Fibroblast of lung (primary cell): ENCODE measurements around the gene RAI1. TPM values are rescaled to one million over a fixed set of nuclear protein-coding genes. Genes with fewer than 3 reads are reported as not detected.
"Not testable (repeated sequence)": the region's sequence is repeated elsewhere in the genome, so short reads cannot be mapped to it uniquely, and the experiment has no call there.

Experiments used
- DNase-seq, 2 donors: peaks; one replicate each; pipeline versions ENCODE4 v3.0.0 to v3.0.0-alpha.2; 2010; ENCODE audit warnings: low read depth in 2 of 2
- H2AFZ ChIP-seq: 2 replicates; pipeline ENCODE4 v1.5.1; 2012; ENCODE audit warnings: low read length, control low read depth, inconsistent platforms
- H3K27ac ChIP-seq: 2 replicates; pipeline ENCODE4 v1.5.1; 2011; ENCODE audit warnings: low read length, control low read depth; ENCODE audit not compliant: insufficient read depth
- H3K27me3 ChIP-seq: 2 replicates; pipeline ENCODE4 v1.5.1; 2011; ENCODE audit warnings: mild to moderate bottlenecking, low read length; ENCODE audit not compliant: control insufficient read depth, insufficient read depth
- H3K36me3 ChIP-seq: 2 replicates; pipeline ENCODE4 v1.5.1; 2011; ENCODE audit warnings: low read length; ENCODE audit not compliant: control insufficient read depth, insufficient read depth
- H3K4me1 ChIP-seq: 2 replicates; pipeline ENCODE4 v1.5.1; 2011; ENCODE audit warnings: low read length; ENCODE audit not compliant: control insufficient read depth, insufficient read depth; ENCODE audit errors: extremely low read depth
- H3K4me2 ChIP-seq: 2 replicates; pipeline ENCODE4 v1.5.1; 2011; ENCODE audit warnings: low read length, control low read depth; ENCODE audit not compliant: insufficient read depth; ENCODE audit errors: extremely low read depth
- H3K4me3 ChIP-seq, 4 experiments: fragments of 200-600 bp in 1 of 4; sonication (generic) in 1 of 4; replicated peaks in 1 of 4; 2 replicates each; pipeline ENCODE4 v1.5.1; 2011 to 2016; ENCODE audit warnings: low read length in 4 of 4, low read depth in 3 of 4, mild to moderate bottlenecking in 3 of 4, control low read depth in 2 of 4, inconsistent platforms in 1 of 4, mixed read lengths in 1 of 4; ENCODE audit not compliant: insufficient read depth in 1 of 4; ENCODE audit errors: control extremely low read depth in 1 of 4
- H3K79me2 ChIP-seq: 2 replicates; pipeline ENCODE4 v1.5.1; 2012; ENCODE audit warnings: mild to moderate bottlenecking, low read length, inconsistent platforms; ENCODE audit not compliant: control insufficient read depth, insufficient read depth
- H3K9ac ChIP-seq: 2 replicates; pipeline ENCODE4 v1.5.1; 2011; ENCODE audit warnings: mild to moderate bottlenecking, low read length, control low read depth; ENCODE audit not compliant: insufficient read depth
- H3K9me3 ChIP-seq: 2 replicates; pipeline ENCODE4 v1.5.1; 2012; ENCODE audit warnings: low read depth, low read length; ENCODE audit not compliant: control insufficient read depth, insufficient read depth
- H4K20me1 ChIP-seq: 2 replicates; pipeline ENCODE4 v1.5.1; 2011; ENCODE audit warnings: low read length; ENCODE audit not compliant: control insufficient read depth, insufficient read depth; ENCODE audit errors: extremely low read depth
- CTCF ChIP-seq, 2 donors: IDR thresholded peaks in 1 of 2; conservative IDR thresholded peaks in 1 of 2; 1 replicate in 1 of 2; 2 replicates in 1 of 2; pipeline ENCODE4 v1.5.1; 2011 to 2012; ENCODE audit warnings: low read length in 2 of 2, control low read depth in 1 of 2, inconsistent platforms in 1 of 2, low read depth in 1 of 2, mild to moderate bottlenecking in 1 of 2
- EZH2 ChIP-seq: IDR thresholded peaks from 2 replicates; pipeline ENCODE4 v1.5.1; 2012; ENCODE audit warnings: low read length, control low read depth, mild to moderate bottlenecking; ENCODE audit errors: missing control alignments
- polyA plus RNA-seq, 2 donors: library from polyadenylated mRNA; depleted of rRNA in 1 of 2; stranded (reverse) in 1 of 2; unstranded in 1 of 2; fragments of >200 nt; gene quantifications; 2 replicates each; pipeline ENCODE4 v1.2.1, GENCODE V29; 2011 to 2012; ENCODE audit warnings: missing spikeins in 1 of 2
- total RNA-seq: library from RNA; depleted of rRNA; stranded (reverse); fragments of >200 nt; gene quantifications from 2 replicates; pipeline ENCODE4 v1.2.1, GENCODE V29; 2014

Gene RAI1
- total and polyA plus RNA-seq, 2 donors (not counting 1 experiment from before 2014, with no cell fraction given) = 2.1 to 6.6 TPM

GRCh38 chr17:17806035-17806434 lies 124.8 kb downstream of the RAI1 start:
- no peak overlapping the region for H3K9ac ChIP-seq
- no peaks in the 10 kb centered on the region for H3K27me3 ChIP-seq
- no peaks in the 10 kb centered on the region for H4K20me1 ChIP-seq
- no peak overlapping the region for H3K4me3 ChIP-seq
- H3K4me2 ChIP-seq = no peak overlapping the region
- H3K36me3 ChIP-seq = peaks cover 18% of the 10 kb centered on the region
- TF ChIP-seq CTCF (conservative IDR thresholded peaks at IDR 0.05 in 1 of 2, IDR thresholded peaks at IDR 0.05 in 1 of 2; ENCODE audit: low read depth in 1 of 2, low read length in 2 of 2) = no peak
- TF ChIP-seq EZH2 = no peak
- H3K9me3 ChIP-seq = no peaks in the 10 kb centered on the region
- no peak overlapping the region for H2AFZ ChIP-seq
- H3K27ac ChIP-seq = no peak overlapping the region
- H3K4me1 ChIP-seq = no peaks in the 10 kb centered on the region
- DNase-seq = no peak
- no peaks in the 10 kb centered on the region for H3K79me2 ChIP-seq

GRCh38 chr17:17806611-17807274 lies 125.5 kb downstream of the RAI1 start:
- Histone ChIP-seq H3K4me1 (peaks cover 3% of the 10 kb centered on the region), H3K9me3 (no peaks in the 10 kb centered on the region), H2AFZ (no peak overlapping the region), H4K20me1 (no peaks in the 10 kb centered on the region), H3K27ac (no peak overlapping the region), H3K4me3 (no peak overlapping the region), H3K27me3 (no peaks in the 10 kb centered on the region), H3K36me3 (peaks cover 21% of the 10 kb centered on the region), H3K4me2 (no peak overlapping the region), H3K79me2 (no peaks in the 10 kb centered on the region), H3K9ac (no peak overlapping the region)
- DNase-seq = no peak
- TF ChIP-seq EZH2 (no peak), CTCF (conservative IDR thresholded peaks at IDR 0.05 in 1 of 2, IDR thresholded peaks at IDR 0.05 in 1 of 2; ENCODE audit: low read depth in 1 of 2, low read length in 2 of 2) (no peak)

DNA sequence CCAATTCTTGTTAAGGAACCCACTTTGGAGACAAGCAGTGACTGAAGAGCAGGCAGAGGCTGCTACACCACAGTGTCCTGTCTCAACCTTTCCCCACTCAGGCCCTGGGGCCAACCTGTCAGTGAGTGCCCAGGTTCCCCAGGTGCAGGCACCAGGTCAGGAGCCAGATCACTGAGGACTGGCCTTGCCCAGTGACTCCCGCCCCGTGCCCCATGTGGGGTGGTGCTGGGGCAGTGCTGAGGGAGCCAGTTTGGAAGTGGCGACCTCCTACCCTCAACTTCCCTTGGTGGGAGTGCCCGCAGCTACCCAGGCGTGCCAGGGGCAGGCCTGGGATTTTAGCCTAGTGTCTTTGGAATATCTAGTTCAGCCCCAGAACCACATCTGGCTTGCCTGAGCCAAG lies 126.2 kb downstream of the RAI1 start:
- no peak overlapping the region for H3K4me3 ChIP-seq
- peaks cover 23% of the 10 kb centered on the region for H3K36me3 ChIP-seq
- H3K27me3 ChIP-seq = no peaks in the 10 kb centered on the region
- H3K79me2 ChIP-seq = no peaks in the 10 kb centered on the region
- H3K27ac ChIP-seq = no peak overlapping the region
- H3K9ac ChIP-seq = no peak overlapping the region
- H3K4me2 ChIP-seq = no peak overlapping the region
- no peak for DNase-seq
- peaks cover 8% of the 10 kb centered on the region for H3K4me1 ChIP-seq
- no peaks in the 10 kb centered on the region for H3K9me3 ChIP-seq
- no peak overlapping the region for H2AFZ ChIP-seq
- TF ChIP-seq CTCF (conservative IDR thresholded peaks at IDR 0.05 in 1 of 2, IDR thresholded peaks at IDR 0.05 in 1 of 2; ENCODE audit: low read depth in 1 of 2, low read length in 2 of 2) = no peak
- TF ChIP-seq EZH2 = no peak
- no peaks in the 10 kb centered on the region for H4K20me1 ChIP-seq

DNA sequence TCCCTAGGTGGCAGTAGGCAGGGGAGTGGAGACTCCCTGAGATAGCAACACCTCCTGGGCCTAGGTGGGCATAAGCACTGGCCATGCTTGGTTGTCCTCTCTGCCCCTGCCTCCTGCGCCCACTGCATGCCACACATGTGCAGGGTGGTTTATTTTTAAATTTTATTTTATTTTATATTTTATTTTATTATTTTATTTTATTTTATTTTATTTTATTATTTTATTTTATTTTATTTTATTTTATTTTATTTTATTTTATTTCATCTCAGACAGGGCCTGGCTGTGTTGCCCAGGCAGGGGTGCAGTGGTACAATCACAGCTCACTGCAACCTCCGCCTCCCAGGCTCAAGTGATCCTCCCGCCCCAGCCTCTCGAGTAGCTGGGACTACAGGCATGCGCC lies 126.9 kb downstream of the RAI1 start:
- not testable (repeated sequence) for H3K27ac ChIP-seq, H3K4me2 ChIP-seq, H4K20me1 ChIP-seq, H2AFZ ChIP-seq, H3K4me3 ChIP-seq, H3K27me3 ChIP-seq, H3K4me1 ChIP-seq, H3K9ac ChIP-seq, H3K79me2 ChIP-seq, DNase-seq, H3K9me3 ChIP-seq
- H3K36me3 ChIP-seq = peaks cover 30% of the 10 kb centered on the region
